CD4-positive, alpha-beta T cell (primary cell): ENCODE measurements around the gene LRP6. TPM values are rescaled to one million over a fixed set of nuclear protein-coding genes. Genes with fewer than 3 reads are reported as not detected.

Source experiments
- ATAC-seq: fragments of 200-7000 bp; cut with Tn5 transposase; one replicate; pipeline ENCODE4 v1.10.0; 2022; ENCODE audit warnings: mild to moderate bottlenecking; ENCODE audit not compliant: poor library complexity
- CTCF ChIA-PET: fragments of 350-600 bp; sonication (Branson Sonifier 250); formaldehyde crosslinking; loops from one replicate; lab custom pipeline; 2021; ENCODE audit warnings: antibody characterized with exemption, inconsistent platforms; lab: Charles Lee
- POLR2A ChIA-PET: fragments of 350-600 bp; sonication (Branson Sonifier 250); formaldehyde crosslinking; loops from one replicate; lab custom pipeline; 2021; ENCODE audit warnings: antibody characterized with exemption, inconsistent platforms; lab: Charles Lee
- DNase-seq, 14 experiments: peaks; one replicate each; pipeline ENCODE4 v3.0.0-alpha.2; 2013 to 2020; ENCODE audit warnings: mixed read lengths in 2 of 14
- H3K27ac ChIP-seq, 2 donors: one replicate each; pipeline versions ENCODE4 v1.5.1 to v1.7.0; 2013; ENCODE audit warnings: low read length in 2 of 2, low read depth in 1 of 2, mild to moderate bottlenecking in 1 of 2
- H3K27me3 ChIP-seq, 2 experiments: 1 replicate in 1 of 2; 2 replicates in 1 of 2; pipeline versions ENCODE4 v1.6.1 to v1.7.0; 2013; ENCODE audit warnings: low read length in 2 of 2, control low read depth in 1 of 2, mild to moderate bottlenecking in 1 of 2, moderate library complexity in 1 of 2; ENCODE audit not compliant: insufficient read depth in 2 of 2, control insufficient read depth in 1 of 2
- H3K36me3 ChIP-seq: one replicate; pipeline ENCODE4 v1.6.1; 2013; ENCODE audit warnings: low read length, control low read depth; ENCODE audit not compliant: insufficient read depth
- H3K4me1 ChIP-seq: one replicate; pipeline ENCODE4 v1.6.1; 2013; ENCODE audit warnings: low read length, control low read depth; ENCODE audit not compliant: insufficient read depth
- H3K4me3 ChIP-seq: one replicate; pipeline ENCODE4 v1.5.1; 2013; ENCODE audit warnings: mild to moderate bottlenecking, low read length, moderate library complexity
- H3K9me3 ChIP-seq, 2 experiments: 1 replicate in 1 of 2; 2 replicates in 1 of 2; pipeline versions ENCODE4 v1.6.1 to v1.7.0; 2013; ENCODE audit warnings: low read length in 2 of 2, mild to moderate bottlenecking in 2 of 2, control low read depth in 1 of 2, moderate library complexity in 1 of 2; ENCODE audit not compliant: control insufficient read depth in 1 of 2, insufficient read depth in 1 of 2
- H3K27ac Mint-ChIP-seq: one replicate; pipeline ENCODE4 v1.8.0; 2020; ENCODE audit warnings: mixed read lengths
- H3K27me3 Mint-ChIP-seq: one replicate; pipeline ENCODE4 v1.8.0; 2021; ENCODE audit warnings: mixed read lengths
- H3K36me3 Mint-ChIP-seq: one replicate; pipeline ENCODE4 v1.8.0; 2021; ENCODE audit warnings: low read depth, mixed read lengths
- H3K4me1 Mint-ChIP-seq: one replicate; pipeline ENCODE4 v1.8.0; 2021; ENCODE audit warnings: low read depth, mixed read lengths
- H3K4me3 Mint-ChIP-seq: one replicate; pipeline ENCODE4 v1.8.0; 2020; ENCODE audit warnings: mild to moderate bottlenecking, mixed read lengths
- H3K9me3 Mint-ChIP-seq: one replicate; pipeline ENCODE4 v1.8.0; 2020; ENCODE audit warnings: mixed read lengths
- CTCF ChIP-seq: fragments of 200-600 bp; IDR thresholded peaks from one replicate; pipeline ENCODE4 v1.8.0; 2022; ENCODE audit warnings: antibody characterized with exemption, mild to moderate bottlenecking
- intact Hi-C, 2 experiments: fragments of 100-400 bp; cut with DNase I in 1 of 2; cut with micrococcal nuclease in 1 of 2; formaldehyde crosslinking; loops; one replicate each; pipeline versions ENCODE4 v1.15.1 to v1.9.0; 2023 to 2025; cut with DNase I, micrococcal nuclease
- total RNA-seq, 174 experiments: library from RNA in 2 of 174; stranded (reverse) in 2 of 174; gene quantifications; one replicate each; pipeline ENCODE4 v1.2.3 and lab custom pipeline; 2021 to 2026

The LRP6 gene
- total RNA-seq, 2 experiments from 2014 or later = 5.2 to 6.8 TPM

- H3K4me3 ChIP-seq = no peak overlapping the region
- Mint-ChIP-seq H3K36me3 (peaks cover 1% of the 10 kb centered on the region), H3K9me3 (peaks cover 5% of the 10 kb centered on the region), H3K27me3 (no peaks in the 10 kb centered on the region), H3K4me3 (no peak overlapping the region), H3K27ac (no peak overlapping the region), H3K4me1 (peaks cover 26% of the 10 kb centered on the region)
- H3K27me3 ChIP-seq = no peaks in the 10 kb centered on the region
- ChIA-PET CTCF (no interaction called here), POLR2A (no interaction called here)
- no peak for DNase-seq
- ATAC-seq = no peak
- H3K4me1 ChIP-seq = peaks cover 3% of the 10 kb centered on the region
- H3K36me3 ChIP-seq = no peaks in the 10 kb centered on the region
- H3K27ac ChIP-seq = no peak overlapping the region
- H3K9me3 ChIP-seq = peaks cover 0 to 5% of the 10 kb centered on the region in 2 experiments
- no peak for TF ChIP-seq CTCF
- intact Hi-C loops = no loop called here
These were observed 17.4 kb downstream of the LRP6 start for GRCh38 chr12:12249216-12250050.

- CTCF ChIA-PET = no interaction called here
- peaks cover 0 to 5% of the 10 kb centered on the region in 2 experiments for H3K9me3 ChIP-seq
- H3K4me3 ChIP-seq = no peak overlapping the region
- Mint-ChIP-seq H3K27ac (no peak overlapping the region), H3K9me3 (peaks cover 5% of the 10 kb centered on the region), H3K4me1 (peaks cover 29% of the 10 kb centered on the region), H3K27me3 (no peaks in the 10 kb centered on the region), H3K4me3 (no peak overlapping the region), H3K36me3 (peaks cover 8% of the 10 kb centered on the region)
- POLR2A ChIA-PET = no interaction called here
- H3K27me3 ChIP-seq = no peaks in the 10 kb centered on the region
- DNase-seq (no peak), ATAC-seq (no peak)
- H3K36me3 ChIP-seq = no peaks in the 10 kb centered on the region
- peaks cover 3% of the 10 kb centered on the region for H3K4me1 ChIP-seq
- H3K27ac ChIP-seq = no peak overlapping the region
- TF ChIP-seq CTCF = no peak
- intact Hi-C loops = no loop called here
These were observed 19.3 kb downstream of the LRP6 start for GRCh38 chr12:12247584-12247983.

GRCh38 chr12:12244341-12244740 is 22.5 kb downstream of the LRP6 start:
- no peak for ATAC-seq
- intact Hi-C loops = no loop called here

More at GRCh38 chr12:12244341-12244740, 22.5 kb downstream of the LRP6 start:
- POLR2A ChIA-PET = no interaction called here
- H3K4me1 Mint-ChIP-seq = peaks cover 43% of the 10 kb centered on the region
- CTCF ChIA-PET = no interaction called here
- H3K9me3 ChIP-seq = no peaks in the 10 kb centered on the region
- H3K4me3 Mint-ChIP-seq = no peak overlapping the region
- no peak overlapping the region for H3K27ac Mint-ChIP-seq
- H3K9me3 Mint-ChIP-seq = no peaks in the 10 kb centered on the region
- H3K27me3 Mint-ChIP-seq = no peaks in the 10 kb centered on the region
- H3K36me3 ChIP-seq = no peaks in the 10 kb centered on the region
- DNase-seq = no peak
- no peak for TF ChIP-seq CTCF
- H3K4me3 ChIP-seq = no peak overlapping the region
- no peaks in the 10 kb centered on the region for H3K27me3 ChIP-seq
- peaks cover 3% of the 10 kb centered on the region for H3K4me1 ChIP-seq
- H3K36me3 Mint-ChIP-seq = peaks cover 8% of the 10 kb centered on the region
- no peak overlapping the region for H3K27ac ChIP-seq
